Activated naive CD8-positive, alpha-beta T cell treated with anti-CD3 and anti-CD28 coated beads, Interleukin-2, amount 50 U/mL, for 24 hours (primary cell): ENCODE results near the gene GULP1.
"Not testable (repeated sequence)": the region's sequence is repeated elsewhere in the genome, so short reads cannot be mapped to it uniquely, and the experiment has no call there.

Experiments used
- ATAC-seq: fragments of 150-1000 bp; cut with Tn5 transposase; one replicate; pipeline ENCODE4 v1.10.0; 2021
- DNase-seq: peaks from one replicate; pipeline ENCODE4 v3.0.0; 2021
- H3K27ac Mint-ChIP-seq: one replicate; pipeline ENCODE4 v1.8.0; 2021; ENCODE audit warnings: mild to moderate bottlenecking, mixed read lengths
- H3K27me3 Mint-ChIP-seq: one replicate; pipeline ENCODE4 v1.8.0; 2021; ENCODE audit warnings: mixed read lengths
- H3K36me3 Mint-ChIP-seq: one replicate; pipeline ENCODE4 v1.8.0; 2021; ENCODE audit warnings: low read depth, mixed read lengths
- H3K4me1 Mint-ChIP-seq: one replicate; pipeline ENCODE4 v1.8.0; 2021; ENCODE audit warnings: mixed read lengths
- H3K4me3 Mint-ChIP-seq: one replicate; pipeline ENCODE4 v1.8.0; 2021; ENCODE audit warnings: mild to moderate bottlenecking, moderate library complexity, mixed read lengths
- H3K9me3 Mint-ChIP-seq: one replicate; pipeline ENCODE4 v1.8.0; 2021; ENCODE audit warnings: mixed read lengths

GULP1 gene

GRCh38 chr2:188598551-188598950 lies 306.9 kb downstream of the GULP1 start:
- no peak overlapping the region for H3K4me3 Mint-ChIP-seq
- no peak for ATAC-seq
- DNase-seq = no peak
- no peaks in the 10 kb centered on the region for H3K27me3 Mint-ChIP-seq
- H3K36me3 Mint-ChIP-seq = no peaks in the 10 kb centered on the region
- no peaks in the 10 kb centered on the region for H3K9me3 Mint-ChIP-seq
- no peak overlapping the region for H3K27ac Mint-ChIP-seq
- no peaks in the 10 kb centered on the region for H3K4me1 Mint-ChIP-seq

- Mint-ChIP-seq H3K27me3 (no peaks in the 10 kb centered on the region), H3K4me3 (no peak overlapping the region), H3K27ac (no peak overlapping the region), H3K4me1 (no peaks in the 10 kb centered on the region), H3K9me3 (peaks cover under 1% of the 10 kb centered on the region), H3K36me3 (no peaks in the 10 kb centered on the region)
- ATAC-seq = no peak
- DNase-seq = no peak
Measured at GRCh38 chr2:188599140-188599539, 307.5 kb downstream of the GULP1 start.

GRCh38 chr2:188600536-188601210 lies 309.0 kb downstream of the GULP1 start:
- ATAC-seq (no peak), DNase-seq (no peak)
- Mint-ChIP-seq H3K9me3 (peaks cover 4% of the 10 kb centered on the region), H3K27me3 (no peaks in the 10 kb centered on the region), H3K27ac (no peak overlapping the region), H3K36me3 (no peaks in the 10 kb centered on the region), H3K4me3 (no peak overlapping the region), H3K4me1 (no peaks in the 10 kb centered on the region)

- no peak for DNase-seq
Measured at GRCh38 chr2:188601391-188601790, 309.7 kb downstream of the GULP1 start.

GRCh38 chr2:188601927-188602326 lies 310.3 kb downstream of the GULP1 start:
- H3K36me3 Mint-ChIP-seq = no peaks in the 10 kb centered on the region
- no peak overlapping the region for H3K27ac Mint-ChIP-seq
- no peak overlapping the region for H3K4me3 Mint-ChIP-seq
- no peaks in the 10 kb centered on the region for H3K4me1 Mint-ChIP-seq
- no peaks in the 10 kb centered on the region for H3K27me3 Mint-ChIP-seq
- ATAC-seq = no peak
- peaks cover 4% of the 10 kb centered on the region for H3K9me3 Mint-ChIP-seq
- no peak for DNase-seq

More at GRCh38 chr2:188601391-188601790, 309.7 kb downstream of the GULP1 start:
- Mint-ChIP-seq H3K36me3 (no peaks in the 10 kb centered on the region), H3K4me1 (no peaks in the 10 kb centered on the region), H3K27ac (no peak overlapping the region), H3K4me3 (no peak overlapping the region), H3K27me3 (no peaks in the 10 kb centered on the region), H3K9me3 (peaks cover 4% of the 10 kb centered on the region)
- no peak for ATAC-seq

GRCh38 chr2:188604579-188604978 lies 312.9 kb downstream of the GULP1 start:
- H3K27me3 Mint-ChIP-seq = no peaks in the 10 kb centered on the region
- H3K27ac Mint-ChIP-seq = no peak overlapping the region
- H3K4me1 Mint-ChIP-seq = no peaks in the 10 kb centered on the region
- H3K9me3 Mint-ChIP-seq = peaks cover 4% of the 10 kb centered on the region
- DNase-seq (no peak), ATAC-seq (no peak)
- no peak overlapping the region for H3K4me3 Mint-ChIP-seq
- H3K36me3 Mint-ChIP-seq = no peaks in the 10 kb centered on the region

GRCh38 chr2:188605609-188606584 lies 314.2 kb downstream of the GULP1 start:
- peak; percentile 28 for ATAC-seq
- not testable (repeated sequence) for H3K4me1 Mint-ChIP-seq, H3K36me3 Mint-ChIP-seq, H3K27ac Mint-ChIP-seq, H3K9me3 Mint-ChIP-seq, H3K27me3 Mint-ChIP-seq, DNase-seq
- H3K4me3 Mint-ChIP-seq = peak overlapping the region; percentile 60

- not testable (repeated sequence) for H3K4me3 Mint-ChIP-seq, H3K27ac Mint-ChIP-seq, H3K9me3 Mint-ChIP-seq, H3K27me3 Mint-ChIP-seq, H3K4me1 Mint-ChIP-seq, DNase-seq, H3K36me3 Mint-ChIP-seq, ATAC-seq
Measured at GRCh38 chr2:188606596-188606995, 314.9 kb downstream of the GULP1 start.

GRCh38 chr2:188607501-188607900 lies 315.8 kb downstream of the GULP1 start:
- Mint-ChIP-seq H3K4me1 (no peaks in the 10 kb centered on the region), H3K36me3 (no peaks in the 10 kb centered on the region), H3K9me3 (peaks cover 4% of the 10 kb centered on the region), H3K4me3 (no peak overlapping the region), H3K27me3 (no peaks in the 10 kb centered on the region), H3K27ac (no peak overlapping the region)
- DNase-seq (no peak), ATAC-seq (no peak)

- H3K36me3 Mint-ChIP-seq = no peaks in the 10 kb centered on the region
- H3K4me3 Mint-ChIP-seq = no peak overlapping the region
- no peaks in the 10 kb centered on the region for H3K4me1 Mint-ChIP-seq
- no peak overlapping the region for H3K27ac Mint-ChIP-seq
- no peak for DNase-seq
- no peak for ATAC-seq
- no peaks in the 10 kb centered on the region for H3K27me3 Mint-ChIP-seq
- H3K9me3 Mint-ChIP-seq = peaks cover under 1% of the 10 kb centered on the region
Measured at GRCh38 chr2:188609321-188610049, 317.8 kb downstream of the GULP1 start.

- H3K27me3 Mint-ChIP-seq = no peaks in the 10 kb centered on the region
- H3K9me3 Mint-ChIP-seq = no peaks in the 10 kb centered on the region
- no peak for DNase-seq
- no peaks in the 10 kb centered on the region for H3K4me1 Mint-ChIP-seq
- no peak overlapping the region for H3K4me3 Mint-ChIP-seq
- no peak overlapping the region for H3K27ac Mint-ChIP-seq
- no peaks in the 10 kb centered on the region for H3K36me3 Mint-ChIP-seq
- no peak for ATAC-seq
Measured at GRCh38 chr2:188610050-188610444, 318.4 kb downstream of the GULP1 start.

GRCh38 chr2:188610827-188611226 lies 319.2 kb downstream of the GULP1 start:
- Mint-ChIP-seq H3K4me3 (no peak overlapping the region), H3K27ac (no peak overlapping the region), H3K36me3 (no peaks in the 10 kb centered on the region), H3K4me1 (no peaks in the 10 kb centered on the region), H3K9me3 (no peaks in the 10 kb centered on the region), H3K27me3 (no peaks in the 10 kb centered on the region)
- ATAC-seq (no peak), DNase-seq (no peak)

GRCh38 chr2:188619146-188619545 lies 327.5 kb downstream of the GULP1 start:
- ATAC-seq = no peak
- Mint-ChIP-seq H3K4me1 (no peaks in the 10 kb centered on the region), H3K27ac (no peak overlapping the region), H3K9me3 (peaks cover 17% of the 10 kb centered on the region), H3K27me3 (no peaks in the 10 kb centered on the region), H3K36me3 (no peaks in the 10 kb centered on the region), H3K4me3 (no peak overlapping the region)
- DNase-seq = no peak

- ATAC-seq (no peak), DNase-seq (no peak)
- peaks cover 17% of the 10 kb centered on the region for H3K9me3 Mint-ChIP-seq
- no peaks in the 10 kb centered on the region for H3K4me1 Mint-ChIP-seq
- no peaks in the 10 kb centered on the region for H3K27me3 Mint-ChIP-seq
- no peak overlapping the region for H3K4me3 Mint-ChIP-seq
- no peaks in the 10 kb centered on the region for H3K36me3 Mint-ChIP-seq
- H3K27ac Mint-ChIP-seq = no peak overlapping the region
Measured at GRCh38 chr2:188620916-188621315, 329.2 kb downstream of the GULP1 start.
